Measurements from ENCODE around the gene RBM20.
A peak's percentile ranks its signal among the peaks of the same experiment; 100 is the strongest.

Gene RBM20

DNA sequence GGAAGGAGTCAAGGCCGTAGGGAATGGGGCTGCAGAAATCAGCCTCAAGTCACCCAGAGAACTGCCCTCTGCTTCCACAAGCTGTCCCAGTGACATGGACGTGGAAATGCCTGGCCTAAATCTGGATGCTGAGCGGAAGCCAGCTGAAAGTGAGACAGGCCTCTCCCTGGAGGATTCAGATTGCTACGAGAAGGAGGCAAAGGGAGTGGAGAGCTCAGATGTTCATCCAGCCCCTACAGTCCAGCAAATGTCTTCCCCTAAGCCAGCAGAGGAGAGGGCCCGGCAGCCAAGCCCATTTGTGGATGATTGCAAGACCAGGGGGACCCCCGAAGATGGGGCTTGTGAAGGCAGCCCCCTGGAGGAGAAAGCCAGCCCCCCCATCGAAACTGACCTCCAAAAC is 177.4 kb downstream of the RBM20 start:
- no peaks in the 10 kb centered on the region for H4K20me1 ChIP-seq
- peaks cover 39 to 82% (median 75%) of the 10 kb centered on the region in 10 experiments for H3K4me1 ChIP-seq
- H3K27ac ChIP-seq = peak overlapping the region in 5 of 11 experiments; percentile 9 to 52 (median 43); a peak in 10 of 22 replicates
- H3K4me2 ChIP-seq = peak overlapping the region; percentile 30 to 88 (median 73); a peak in 21 of 22 replicates
- H3K27me3 ChIP-seq = no peaks in the 10 kb centered on the region
- no peak overlapping the region for H3K4me3 ChIP-seq
- peak overlapping the region in 5 of 11 experiments; percentile 1 to 31 (median 18); a peak in 5 of 22 replicates for H3K9ac ChIP-seq
- no peak for TF ChIP-seq Cebpa-rat (IDR thresholded peaks at IDR 0.05)
- no peaks in the 10 kb centered on the region for H3K36me3 ChIP-seq
- no peaks in the 10 kb centered on the region for H3K9me3 ChIP-seq (replicated peaks in 1 of 11)

DNA sequence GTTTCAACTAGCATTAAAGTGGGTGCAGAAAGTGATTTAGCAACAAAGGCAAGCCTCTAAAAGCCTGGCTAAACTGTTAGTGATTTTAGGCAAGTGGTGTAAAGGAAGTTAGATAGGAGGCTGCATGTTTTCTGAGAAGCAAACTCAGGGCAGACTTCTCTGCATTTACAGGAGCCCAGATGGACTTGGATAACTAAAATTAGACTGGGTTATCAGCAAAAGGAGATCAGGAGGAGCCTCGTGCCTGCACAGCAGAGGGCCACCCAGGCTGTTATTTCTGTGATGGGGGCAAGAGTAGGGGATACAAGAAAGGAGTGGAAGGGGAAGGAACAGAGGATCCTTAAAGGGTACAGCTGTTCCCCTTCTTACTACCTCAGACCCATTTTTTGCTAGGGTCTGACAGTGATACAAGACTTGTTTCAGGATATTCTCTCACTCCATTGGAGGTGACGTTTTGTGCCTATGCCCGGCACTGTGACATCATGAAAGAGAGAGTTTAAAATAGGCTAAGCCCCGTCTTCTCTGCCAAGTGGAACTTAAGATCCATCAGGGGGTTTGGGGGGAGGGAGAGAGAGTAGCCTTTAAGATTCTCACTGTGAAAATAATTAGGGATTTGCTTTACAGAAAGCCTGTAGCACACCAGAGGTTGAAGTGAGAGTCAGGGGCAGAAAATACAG is 178.0 kb downstream of the RBM20 start:
- H3K4me3 ChIP-seq = 0 out of 20 replicates have a peak overlapping the region, but pooled peaks of 1 of the 10 experiments have one; percentile 9

DNA sequence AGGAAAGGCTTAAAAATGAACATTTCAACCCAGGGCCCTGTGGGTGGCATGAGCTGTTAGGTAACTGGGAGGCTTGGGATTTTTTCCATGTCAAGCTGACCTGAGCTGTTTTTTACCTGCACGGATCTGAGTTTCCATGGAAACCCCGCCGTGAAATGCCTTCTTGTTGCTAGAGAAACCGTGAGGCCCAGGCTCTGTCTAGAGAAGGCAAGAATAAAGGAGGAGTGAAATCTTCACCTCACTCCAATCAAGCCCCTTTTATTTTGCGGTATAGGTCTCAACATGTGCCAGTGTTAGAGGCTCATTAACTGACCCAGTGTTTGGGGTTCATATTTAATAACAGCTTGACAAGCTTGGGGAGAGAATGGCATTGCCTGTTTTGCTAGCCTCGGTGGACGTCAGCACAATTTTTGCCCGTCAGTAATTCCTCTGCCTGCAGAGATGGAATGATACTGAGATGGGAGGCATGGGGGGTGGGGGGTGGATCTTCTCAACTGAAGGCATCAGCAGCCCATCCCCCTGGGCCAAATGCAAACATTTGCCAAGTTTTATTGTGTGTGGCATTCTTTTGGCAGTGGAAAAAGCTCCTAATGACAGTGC is 178.7 kb downstream of the RBM20 start:
- Histone ChIP-seq H3K27ac (peak overlapping the region in 4 of 11 experiments; percentile 9 to 52 (median 35); a peak in 6 of 22 replicates), H3K9me3 (replicated peaks in 1 of 11) (no peaks in the 10 kb centered on the region), H3K4me2 (peak overlapping the region; percentile 30 to 88 (median 73)), H3K27me3 (no peaks in the 10 kb centered on the region), H3K9ac (peak overlapping the region in 6 of 11 experiments; percentile 8 to 44 (median 19); a peak in 4 of 22 replicates), H3K4me1 (peaks cover 33 to 72% (median 68%) of the 10 kb centered on the region in 10 experiments), H4K20me1 (no peaks in the 10 kb centered on the region), H3K36me3 (no peaks in the 10 kb centered on the region), H3K4me3 (0 out of 20 replicates have a peak overlapping the region, but pooled peaks of 1 of the 10 experiments have one; percentile 9)
- TF ChIP-seq Cebpa-rat (IDR thresholded peaks at IDR 0.05) = no peak

More for the DNA sequence above, 178.0 kb downstream of the RBM20 start:
- no peak for TF ChIP-seq Cebpa-rat (IDR thresholded peaks at IDR 0.05)
- no peaks in the 10 kb centered on the region for H4K20me1 ChIP-seq
- peak overlapping the region in 8 of 11 experiments; percentile 1 to 44 (median 18); a peak in 7 of 22 replicates for H3K9ac ChIP-seq
- no peaks in the 10 kb centered on the region for H3K36me3 ChIP-seq
- peaks cover 39 to 79% (median 75%) of the 10 kb centered on the region in 10 experiments for H3K4me1 ChIP-seq
- peak overlapping the region in 5 of 11 experiments; percentile 9 to 52 (median 43); a peak in 11 of 22 replicates for H3K27ac ChIP-seq
- peak overlapping the region; percentile 30 to 88 (median 73) for H3K4me2 ChIP-seq
- H3K9me3 ChIP-seq (replicated peaks in 1 of 11) = no peaks in the 10 kb centered on the region
- H3K27me3 ChIP-seq = no peaks in the 10 kb centered on the region

DNA sequence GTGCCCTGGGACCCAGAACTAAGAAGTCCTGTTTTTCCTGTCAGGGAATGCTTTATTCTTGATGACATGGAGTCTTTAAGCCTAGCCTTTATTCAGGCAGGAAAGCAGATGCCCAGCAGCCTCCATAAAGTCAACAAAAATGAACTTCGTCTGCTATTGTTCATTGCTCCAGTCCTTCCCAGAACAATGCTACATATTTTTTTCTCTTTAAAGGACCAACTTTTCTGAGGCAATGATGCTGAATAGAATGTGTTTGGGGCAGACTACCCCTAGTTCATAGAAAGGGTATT is 180.0 kb downstream of the RBM20 start:
- no peak overlapping the region for H3K4me3 ChIP-seq
- H4K20me1 ChIP-seq = no peaks in the 10 kb centered on the region
- peak overlapping the region in 8 of 11 experiments; percentile 59 to 88 (median 76); a peak in 16 of 22 replicates for H3K4me2 ChIP-seq
- no peak overlapping the region for H3K9ac ChIP-seq
- no peak overlapping the region for H3K27ac ChIP-seq
- no peak for TF ChIP-seq Cebpa-rat (IDR thresholded peaks at IDR 0.05)
- peaks cover 25 to 60% (median 55%) of the 10 kb centered on the region in 10 experiments for H3K4me1 ChIP-seq
- H3K36me3 ChIP-seq = no peaks in the 10 kb centered on the region
- no peaks in the 10 kb centered on the region for H3K9me3 ChIP-seq (replicated peaks in 1 of 11)
- H3K27me3 ChIP-seq = no peaks in the 10 kb centered on the region

DNA sequence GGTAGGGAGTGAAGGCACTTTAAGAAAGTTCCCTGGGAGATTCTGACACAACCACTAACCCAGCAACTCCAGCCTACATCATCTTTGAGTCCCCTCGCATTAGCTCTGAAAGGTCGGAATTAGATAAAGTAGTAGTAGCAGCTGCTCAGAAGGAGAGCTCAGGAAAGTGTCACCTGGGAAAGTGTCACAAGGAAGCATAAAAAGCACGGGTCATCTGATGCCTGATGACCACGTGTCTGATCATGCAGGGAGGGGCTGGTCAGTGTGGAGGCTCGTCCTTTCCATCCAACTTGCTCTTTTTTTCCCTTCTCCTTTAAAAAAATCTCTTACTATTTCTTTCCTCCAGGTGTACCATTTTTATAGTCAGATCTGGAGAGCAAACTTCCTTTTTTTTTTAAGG is 180.5 kb downstream of the RBM20 start:
- no peaks in the 10 kb centered on the region for H3K9me3 ChIP-seq (replicated peaks in 1 of 11)
- H3K4me1 ChIP-seq = peaks cover 25 to 54% (median 50%) of the 10 kb centered on the region in 10 experiments
- no peaks in the 10 kb centered on the region for H3K27me3 ChIP-seq
- H3K9ac ChIP-seq = no peak overlapping the region
- peak overlapping the region in 5 of 11 experiments; percentile 72 to 87 (median 74); a peak in 2 of 22 replicates for H3K4me2 ChIP-seq
- H3K4me3 ChIP-seq = no peak overlapping the region
- TF ChIP-seq Cebpa-rat (IDR thresholded peaks at IDR 0.05) = no peak
- H3K36me3 ChIP-seq = no peaks in the 10 kb centered on the region
- no peaks in the 10 kb centered on the region for H4K20me1 ChIP-seq
- H3K27ac ChIP-seq = no peak overlapping the region

DNA sequence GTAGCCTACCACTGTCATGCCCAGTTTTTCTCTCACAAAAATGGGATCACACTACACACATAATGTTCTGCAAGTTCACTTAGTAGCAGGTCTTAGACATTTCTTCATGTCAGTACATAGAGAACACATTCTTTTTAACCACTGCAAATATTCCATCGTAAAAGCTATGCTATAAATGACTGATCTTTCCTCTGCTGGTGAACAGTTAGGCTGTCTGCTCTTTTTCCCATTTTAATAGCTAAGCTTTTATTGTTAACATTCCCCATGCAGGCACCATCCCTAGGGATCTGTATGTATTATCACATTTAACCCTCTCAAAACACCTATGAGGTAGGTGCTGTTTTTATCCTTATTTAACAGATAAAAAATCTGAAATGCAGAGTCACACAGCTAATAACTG is 181.4 kb downstream of the RBM20 start:
- H3K4me1 ChIP-seq = peaks cover 25 to 45% (median 42%) of the 10 kb centered on the region in 10 experiments

DNA sequence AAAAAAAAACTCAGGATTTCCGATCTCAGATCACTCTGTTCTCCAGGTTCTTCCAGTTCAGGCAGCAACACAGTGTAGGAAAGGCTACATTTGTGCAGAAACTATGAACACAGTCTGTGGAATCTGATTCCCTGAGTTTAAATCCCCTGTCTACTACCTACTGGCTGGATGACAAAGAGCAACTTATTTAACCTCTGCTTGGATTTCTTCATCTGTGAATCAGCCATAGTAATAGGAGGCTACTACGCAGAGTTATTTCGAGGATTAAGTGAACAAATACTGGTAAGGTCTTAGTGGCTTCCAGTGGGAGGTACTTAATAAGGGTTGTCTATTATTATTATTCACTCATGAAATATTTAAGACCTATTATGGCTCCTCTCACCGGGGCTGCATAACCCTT is 183.3 kb downstream of the RBM20 start:
- Histone ChIP-seq H3K4me2 (no peak overlapping the region), H3K4me1 (peaks cover 13 to 26% (median 23%) of the 10 kb centered on the region in 10 experiments)

More for the DNA sequence above, 181.4 kb downstream of the RBM20 start:
- H3K36me3 ChIP-seq = no peaks in the 10 kb centered on the region
- no peak overlapping the region for H3K4me2 ChIP-seq
- no peak overlapping the region for H3K9ac ChIP-seq
- H3K27me3 ChIP-seq = no peaks in the 10 kb centered on the region
- no peaks in the 10 kb centered on the region for H4K20me1 ChIP-seq
- no peak overlapping the region for H3K27ac ChIP-seq
- no peaks in the 10 kb centered on the region for H3K9me3 ChIP-seq (replicated peaks in 1 of 11)
- no peak for TF ChIP-seq Cebpa-rat (IDR thresholded peaks at IDR 0.05)
- no peak overlapping the region for H3K4me3 ChIP-seq

DNA sequence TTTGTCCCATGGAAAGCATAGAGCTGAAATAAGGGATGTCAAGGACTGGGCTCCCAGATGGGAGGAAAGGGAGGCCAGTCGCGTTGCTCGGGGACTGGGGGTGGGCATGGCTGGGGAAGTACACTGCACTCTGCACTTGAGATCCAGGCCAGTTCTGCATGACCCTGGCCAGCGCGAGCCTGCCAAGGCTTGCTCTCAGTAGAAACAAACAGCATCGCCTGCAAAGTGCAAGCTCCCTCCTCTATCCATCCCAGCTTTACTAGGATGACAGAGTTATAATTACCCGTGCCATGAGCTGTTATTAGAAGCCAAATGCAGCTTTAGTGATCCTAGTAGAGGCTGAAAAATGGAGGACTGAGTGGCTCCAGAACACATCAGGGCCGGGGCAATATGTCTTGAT is 183.7 kb downstream of the RBM20 start:
- Histone ChIP-seq H3K4me3 (no peak overlapping the region), H3K27me3 (no peaks in the 10 kb centered on the region), H3K4me2 (no peak overlapping the region)

More for the DNA sequence above, 183.3 kb downstream of the RBM20 start:
- TF ChIP-seq Cebpa-rat (IDR thresholded peaks at IDR 0.05) = no peak
- Histone ChIP-seq H3K4me3 (no peak overlapping the region), H3K27ac (no peak overlapping the region), H3K36me3 (no peaks in the 10 kb centered on the region), H3K27me3 (no peaks in the 10 kb centered on the region), H4K20me1 (no peaks in the 10 kb centered on the region), H3K9me3 (replicated peaks in 1 of 11) (no peaks in the 10 kb centered on the region), H3K9ac (no peak overlapping the region)

DNA sequence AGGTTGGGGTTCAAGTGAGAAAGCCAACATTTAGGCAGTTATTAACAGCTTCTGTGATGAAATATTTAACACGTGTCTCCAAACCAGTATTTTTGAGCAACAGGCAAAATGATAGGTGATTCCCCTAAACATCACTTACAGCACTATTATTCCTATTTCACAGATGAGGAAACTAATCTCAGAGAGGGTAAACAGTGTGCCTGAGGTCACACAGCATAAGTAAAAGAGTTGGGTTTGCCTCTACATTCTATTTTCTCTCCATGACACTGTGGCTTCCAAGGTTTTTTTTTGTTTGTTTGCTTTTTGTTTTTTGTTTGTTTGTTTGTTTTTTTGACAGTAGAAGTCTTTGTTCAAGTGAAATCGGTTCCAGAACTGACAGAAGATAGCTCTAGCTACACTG is 184.4 kb downstream of the RBM20 start:
- no peak for TF ChIP-seq Cebpa-rat (IDR thresholded peaks at IDR 0.05)
- no peak overlapping the region for H3K4me3 ChIP-seq
- H3K4me2 ChIP-seq = no peak overlapping the region
- H3K36me3 ChIP-seq = no peaks in the 10 kb centered on the region
- no peaks in the 10 kb centered on the region for H3K9me3 ChIP-seq (replicated peaks in 1 of 11)
- H4K20me1 ChIP-seq = no peaks in the 10 kb centered on the region
- no peaks in the 10 kb centered on the region for H3K27me3 ChIP-seq
- no peak overlapping the region for H3K27ac ChIP-seq
- no peak overlapping the region for H3K9ac ChIP-seq
- peaks cover 2 to 16% (median 12%) of the 10 kb centered on the region in 10 experiments; a peak in 16 of 20 replicates for H3K4me1 ChIP-seq

More for the DNA sequence above, 183.7 kb downstream of the RBM20 start:
- Histone ChIP-seq H3K36me3 (no peaks in the 10 kb centered on the region), H3K4me1 (peaks cover 9 to 22% (median 18%) of the 10 kb centered on the region in 10 experiments; a peak in 18 of 20 replicates), H3K9ac (no peak overlapping the region), H4K20me1 (no peaks in the 10 kb centered on the region), H3K9me3 (replicated peaks in 1 of 11) (no peaks in the 10 kb centered on the region), H3K27ac (no peak overlapping the region)
- no peak for TF ChIP-seq Cebpa-rat (IDR thresholded peaks at IDR 0.05)
